Stimulated activated CD4-positive, alpha-beta T cell treated with anti-CD3 and anti-CD28 coated beads, Interleukin-4, amount 100 ng/mL, for 48 hours (primary cell): ENCODE data around the gene TMEM54.

Experiments used
- DNase-seq, 2 donors: peaks; one replicate each; pipeline ENCODE4 v3.0.0-alpha.2; 2020; ENCODE audit warnings: low read depth in 2 of 2

TMEM54 gene

DNA sequence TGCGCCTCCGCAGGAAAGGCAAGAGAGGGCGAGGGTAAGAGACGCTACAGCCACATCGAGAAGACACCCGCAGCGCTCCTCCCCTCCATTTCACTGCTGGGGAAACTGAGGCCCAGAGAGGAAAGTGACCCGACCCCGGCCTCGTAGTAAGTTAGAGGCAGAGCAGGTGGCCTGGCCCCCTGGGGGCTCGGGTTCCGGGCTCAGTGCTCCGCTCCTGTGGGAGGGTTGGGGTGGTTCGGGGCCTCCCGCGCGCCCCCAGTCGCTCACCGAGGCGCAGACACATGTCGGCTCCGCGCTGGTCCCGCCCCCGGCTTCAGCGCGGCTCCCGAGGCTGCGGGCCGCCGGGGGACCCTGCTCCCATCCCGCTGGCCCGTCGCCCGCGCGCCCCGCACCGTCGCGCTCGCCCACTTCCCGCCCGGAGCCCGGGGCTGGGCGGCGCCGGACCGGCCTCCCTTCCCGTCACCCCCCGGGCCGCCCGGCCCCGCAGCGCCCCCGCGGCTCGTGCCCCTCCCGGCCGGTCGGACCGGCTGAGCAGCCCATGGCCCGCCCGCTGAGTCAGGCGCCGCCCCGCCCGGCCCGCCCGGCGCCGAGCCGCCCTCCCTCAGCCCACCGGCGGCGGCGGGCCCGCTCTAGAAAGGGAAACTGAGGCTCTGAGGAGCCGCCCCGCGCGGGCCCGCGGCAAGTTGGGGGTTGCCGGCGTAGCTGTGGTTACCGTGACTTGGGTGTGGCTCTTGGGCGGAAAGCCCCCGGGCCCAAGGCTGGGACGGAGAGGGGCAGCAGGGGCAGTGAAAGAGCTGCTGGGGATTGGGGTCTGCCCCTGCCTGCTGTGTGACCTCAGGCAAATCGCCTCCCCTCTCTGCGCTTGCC lies at the start of gene TMEM54:
TMEM54 (minus strand) TSS at position 434 of the 867 bp plus-strand sequence; CDS start at position 283, 151 bp downstream.
- no peak for DNase-seq

DNA sequence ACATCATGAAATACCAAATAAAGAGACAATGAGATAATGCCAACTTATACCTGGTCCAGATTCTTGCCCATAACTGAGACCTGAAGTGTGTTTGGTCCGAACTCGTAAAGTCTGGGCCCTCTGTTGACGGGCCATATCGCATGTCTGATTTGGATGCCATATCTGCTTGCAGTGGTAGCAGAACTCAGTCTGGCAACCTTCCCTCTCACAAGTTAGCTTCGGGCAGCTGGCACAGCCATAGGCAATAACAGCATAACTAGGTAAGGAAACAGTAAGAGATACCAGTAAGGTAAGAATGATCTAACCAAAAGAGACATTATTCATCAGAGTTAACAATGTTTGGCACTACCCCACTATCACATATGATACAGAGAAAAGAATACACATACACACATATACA lies 48.3 kb upstream of the TMEM54 start:
- DNase-seq: no peak

GRCh38 chr1:32948905-32949304 lies 47.7 kb upstream of the TMEM54 start:
- DNase-seq: no peak

- no peak for DNase-seq
These were observed 47.2 kb upstream of the TMEM54 start for GRCh38 chr1:32948390-32948722.

DNA sequence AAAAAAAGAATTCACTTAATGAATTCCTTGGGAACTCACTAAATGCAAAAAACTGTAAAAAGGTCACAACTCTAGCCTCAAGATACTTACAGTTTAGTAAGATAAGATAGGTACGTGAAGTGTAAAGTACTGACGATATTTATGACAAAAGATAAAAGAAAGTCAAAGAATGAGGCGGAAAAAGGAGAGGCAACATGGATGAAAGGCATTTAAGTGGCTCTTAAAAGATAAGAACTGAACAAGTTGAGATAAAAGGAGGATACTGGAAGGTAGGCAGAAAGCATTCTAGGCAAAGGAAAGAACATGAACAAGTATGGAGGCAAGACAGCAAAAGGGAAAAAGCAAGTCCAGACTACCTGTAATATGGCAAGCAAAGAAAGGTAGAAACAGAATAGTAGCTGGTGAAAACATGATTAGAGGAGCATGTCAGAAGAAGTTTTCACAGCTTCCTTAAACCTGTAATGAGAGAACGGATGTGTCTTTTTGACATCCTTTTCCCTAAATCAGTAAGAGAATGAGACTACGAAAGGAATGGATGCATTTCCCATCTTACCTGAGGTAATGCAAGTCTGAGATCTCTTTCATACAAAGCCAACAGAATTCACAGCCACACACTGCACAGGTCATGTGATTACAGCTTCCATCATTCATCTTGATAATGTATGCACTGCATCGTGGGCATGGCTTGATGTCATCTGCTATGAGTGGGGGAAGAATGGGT lies 46.6 kb upstream of the TMEM54 start:
- no peak for DNase-seq

GRCh38 chr1:32946413-32946812 lies 45.2 kb upstream of the TMEM54 start:
- DNase-seq: no peak

- DNase-seq: no peak
These were observed 43.0 kb upstream of the TMEM54 start for GRCh38 chr1:32944180-32944579.

- no peak for DNase-seq
These were observed 38.6 kb upstream of the TMEM54 start for GRCh38 chr1:32939655-32940371.

DNA sequence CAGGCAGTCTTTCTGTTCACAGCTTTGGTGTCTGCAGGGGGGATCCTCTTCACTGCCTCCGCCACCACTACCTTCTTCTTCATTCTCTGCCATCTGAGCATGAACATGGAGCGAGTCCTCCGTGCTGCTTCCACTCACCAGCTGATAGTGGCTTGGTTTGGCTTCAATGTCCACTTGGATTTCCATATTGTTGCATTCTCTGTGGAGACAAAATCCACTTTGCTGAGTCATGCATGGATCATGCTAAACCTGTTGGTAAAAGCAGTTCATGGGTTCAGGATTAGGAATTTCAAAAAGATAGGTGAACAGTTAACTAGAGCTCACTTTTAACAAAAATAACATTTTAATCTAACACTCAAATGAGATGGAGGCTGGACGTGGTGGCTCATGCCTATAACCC lies 35.9 kb upstream of the TMEM54 start:
- DNase-seq: no peak

- no peak for DNase-seq
These were observed 33.3 kb upstream of the TMEM54 start for GRCh38 chr1:32934535-32934934.

DNA sequence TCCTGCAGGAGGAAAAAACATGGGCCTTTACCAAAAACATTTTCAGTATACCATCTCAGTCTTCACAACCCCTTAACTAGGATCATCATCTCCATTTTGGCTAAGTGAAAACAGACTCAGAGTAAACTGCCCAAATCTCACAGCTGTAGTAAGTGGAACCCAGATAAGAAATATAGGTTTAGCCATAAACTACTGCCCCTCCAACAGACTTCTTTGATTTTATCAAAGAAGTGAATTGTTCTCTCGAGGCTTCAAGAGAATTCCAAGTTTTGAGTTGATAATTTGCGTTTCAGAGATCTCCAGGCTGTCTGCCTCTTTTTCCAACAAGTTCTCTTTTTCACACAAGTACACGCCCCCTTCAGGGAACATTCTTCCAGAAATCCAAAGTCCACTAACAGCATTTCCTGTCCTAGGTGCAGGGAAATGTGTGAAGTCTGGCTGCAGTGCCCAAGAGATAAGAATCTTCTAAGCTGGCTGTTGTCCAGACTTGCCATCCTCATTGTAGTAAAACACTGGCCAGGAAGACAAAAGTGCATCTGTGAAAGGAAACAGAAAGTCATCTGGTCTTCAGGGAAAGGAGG lies 32.6 kb upstream of the TMEM54 start:
- no peak for DNase-seq

DNA sequence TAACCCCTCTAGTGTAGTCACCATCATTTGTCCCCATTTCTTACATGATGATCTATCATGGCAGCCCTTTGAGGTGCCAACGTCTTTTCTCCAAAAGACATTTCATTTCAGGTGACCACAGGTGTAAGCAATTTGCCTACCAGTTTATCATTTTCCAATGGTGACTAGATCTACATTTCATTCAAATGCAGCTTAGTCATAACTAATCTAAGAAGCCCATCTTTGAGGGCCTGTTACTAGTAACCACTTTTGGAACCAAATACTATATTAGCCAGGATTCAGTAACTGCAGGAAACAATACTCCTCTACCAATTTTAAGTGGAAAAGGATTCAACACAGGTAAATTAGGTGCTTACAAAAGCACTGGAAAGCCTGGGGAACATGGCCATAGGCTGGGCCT lies 30.6 kb upstream of the TMEM54 start:
- DNase-seq: no peak

DNA sequence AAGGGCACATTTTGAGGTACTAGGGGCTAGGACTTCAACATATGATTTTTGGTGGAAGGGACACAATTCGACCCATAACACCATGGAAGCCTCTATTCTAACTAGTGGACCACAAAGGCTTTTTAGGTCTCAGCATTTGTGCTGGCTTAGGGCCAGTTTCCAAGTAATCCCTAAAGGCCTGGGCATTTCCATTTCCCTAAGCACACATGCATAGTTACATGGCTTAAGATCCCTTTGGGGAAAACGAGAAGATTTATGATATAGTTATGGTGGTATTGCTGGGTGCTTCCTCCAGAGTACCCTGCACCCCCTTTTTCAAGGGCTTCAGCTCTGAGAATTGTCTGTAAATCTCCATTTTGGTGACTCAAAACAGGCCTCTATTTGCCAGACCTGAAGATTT lies 28.2 kb upstream of the TMEM54 start:
- no peak for DNase-seq

- DNase-seq: no peak
These were observed 27.5 kb upstream of the TMEM54 start for GRCh38 chr1:32928715-32929114.

DNA sequence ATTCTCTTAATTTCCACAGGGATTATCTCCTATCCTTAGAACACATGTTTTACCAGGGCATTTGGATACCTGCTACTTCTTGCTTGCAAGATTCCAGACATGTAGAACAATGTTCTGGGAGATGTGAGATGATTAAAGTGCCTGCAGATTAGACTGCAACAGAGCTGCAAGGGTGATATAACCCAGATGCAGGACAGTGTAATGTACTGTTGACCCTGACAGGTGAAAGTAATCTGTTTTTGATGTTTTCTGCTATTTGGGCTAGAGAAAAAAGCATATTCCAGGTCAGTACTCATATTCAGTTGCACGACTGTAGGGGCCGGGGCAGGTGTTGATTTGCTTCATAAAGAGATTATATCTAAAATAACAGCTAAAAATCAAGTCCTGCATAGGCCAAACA lies 27.1 kb upstream of the TMEM54 start:
- no peak for DNase-seq

- DNase-seq: no peak
These were observed 26.3 kb upstream of the TMEM54 start for GRCh38 chr1:32927441-32927840.

GRCh38 chr1:32926562-32926961 lies 25.4 kb upstream of the TMEM54 start:
- no peak for DNase-seq

GRCh38 chr1:32925403-32926162 lies 24.4 kb upstream of the TMEM54 start:
- no peak for DNase-seq

- no peak for DNase-seq
These were observed 23.7 kb upstream of the TMEM54 start for GRCh38 chr1:32924881-32925344.

- no peak for DNase-seq
These were observed 19.6 kb upstream of the TMEM54 start for GRCh38 chr1:32920833-32921232.
